GM12878 (cell line): Measurements from ENCODE around the gene LIMS2. TPM values are rescaled to one million over a fixed set of nuclear protein-coding genes. Genes with fewer than 3 reads are reported as not detected.

Source experiments
- ATAC-seq: fragments of 200-7000 bp; cut with Tn5 transposase; 3 replicates; pipeline ENCODE4 v1.9.1; 2020; ENCODE audit warnings: mild to moderate bottlenecking, moderate library complexity
- BruUV-seq: library from RNA; stranded (reverse); fragments of 400-500 nt; replicated peaks from 2 replicates; lab custom pipeline; 2021; lab: Mats Ljungman, UMichigan
- CTCF ChIA-PET: fragments of 300-600 bp; sonication (Branson Sonifier 250); formaldehyde crosslinking; extraction: SDS; loops from one replicate; lab custom pipeline; 2021; ENCODE audit warnings: inconsistent platforms; lab: Yijun Ruan, JAX
- POLR2A ChIA-PET: fragments of 350-600 bp; formaldehyde crosslinking; extraction: SDS; loops from one replicate; lab custom pipeline; 2021; ENCODE audit warnings: inconsistent platforms; lab: Charles Lee
- RAD21 ChIA-PET: fragments of 300-600 bp; sonication (Branson Sonifier 250); formaldehyde crosslinking; loops from one replicate; lab custom pipeline; 2023; ENCODE audit warnings: antibody characterized with exemption; ENCODE audit not compliant: unreplicated experiment; lab: Charles Lee
- SMC1A ChIA-PET: fragments of 300-600 bp; sonication (Branson Sonifier 250); formaldehyde crosslinking; loops from one replicate; lab custom pipeline; 2023; ENCODE audit not compliant: unreplicated experiment, uncharacterized antibody; lab: Charles Lee
- DNase-seq: peaks from one replicate; pipeline ENCODE4 v3.0.0-alpha.2; 2011; ENCODE audit warnings: low read depth, low spot score
- FAIRE-seq: peaks from 3 replicates; lab custom pipeline; 2011; peaks lifted over from hg19 to GRCh38; lab: Jason Lieb, UNC
- H2AFZ ChIP-seq: 2 replicates; pipeline ENCODE4 v1.6.0; 2011; ENCODE audit warnings: low read depth, low read length, control low read depth; ENCODE audit not compliant: control insufficient read depth
- H3K27ac ChIP-seq: 2 replicates; pipeline ENCODE4 v1.5.1; 2011; ENCODE audit warnings: control low read depth; ENCODE audit not compliant: control insufficient read depth, insufficient read depth
- H3K27me3 ChIP-seq, 2 experiments: replicated peaks in 1 of 2; 2 replicates each; pipeline versions ENCODE4 v1.6.0 to v1.6.1; 2011; ENCODE audit warnings: low read length in 1 of 2; ENCODE audit not compliant: control insufficient read depth in 2 of 2, insufficient read depth in 2 of 2
- H3K36me3 ChIP-seq, 2 experiments: 2 replicates each; pipeline ENCODE4 v1.5.1; 2011; ENCODE audit warnings: low read length in 1 of 2; ENCODE audit not compliant: control insufficient read depth in 2 of 2, insufficient read depth in 2 of 2
- H3K4me1 ChIP-seq: 2 replicates; pipeline ENCODE4 v1.6.1; 2011; ENCODE audit warnings: mild to moderate bottlenecking, low read length, moderate library complexity, mixed read lengths; ENCODE audit not compliant: control insufficient read depth, insufficient read depth
- H3K4me2 ChIP-seq: 2 replicates; pipeline ENCODE4 v1.6.0; 2011; ENCODE audit warnings: control low read depth; ENCODE audit not compliant: control insufficient read depth, insufficient read depth
- H3K4me3 ChIP-seq: fragments of 200-600 bp; sonication (generic); 2 replicates; pipeline ENCODE4 v1.5.1; 2016
- H3K79me2 ChIP-seq: 2 replicates; pipeline ENCODE4 v1.6.0; 2011; ENCODE audit warnings: low read length; ENCODE audit not compliant: control insufficient read depth, insufficient read depth
- H3K9ac ChIP-seq: 2 replicates; pipeline ENCODE4 v1.8.0; 2011; ENCODE audit warnings: low read length, control low read depth, mixed read lengths; ENCODE audit not compliant: control insufficient read depth, insufficient read depth
- H3K9me3 ChIP-seq: replicated peaks from 3 replicates; pipeline ENCODE4 v1.5.1; 2011; ENCODE audit warnings: mild to moderate bottlenecking, low read length; ENCODE audit not compliant: control insufficient read depth, insufficient read depth
- H4K20me1 ChIP-seq: 2 replicates; pipeline ENCODE4 v1.6.0; 2011; ENCODE audit not compliant: control insufficient read depth, insufficient read depth
- CHD4 ChIP-seq: fragments of 200-600 bp; sonication (generic); IDR thresholded peaks from 2 replicates; pipeline ENCODE4 v1.6.1; 2016; ENCODE audit warnings: mild to moderate bottlenecking
- EP300 ChIP-seq, 2 experiments: fragments of 150-350 bp in 1 of 2; IDR thresholded peaks; 2 replicates each; pipeline ENCODE4 v1.6.1; 2011 to 2012; ENCODE audit warnings: low read depth in 2 of 2, low read length in 2 of 2, borderline replicate concordance in 1 of 2, improper control_type of control experiment in 1 of 2, inconsistent platforms in 1 of 2; ENCODE audit not compliant: control insufficient read depth in 1 of 2
- FOXM1 ChIP-seq: IDR thresholded peaks from 2 replicates; pipeline ENCODE4 v1.6.1; 2012; ENCODE audit warnings: low read depth, mild to moderate bottlenecking, inconsistent platforms, low read length, moderate library complexity
- PBX3 ChIP-seq: IDR thresholded peaks from 2 replicates; pipeline ENCODE4 v1.6.1; 2011; ENCODE audit warnings: mild to moderate bottlenecking, low read depth, low read length, moderate library complexity; ENCODE audit not compliant: insufficient replicate concordance
- REST ChIP-seq: IDR thresholded peaks from 2 replicates; pipeline ENCODE4 v1.6.1; 2012; ENCODE audit warnings: mild to moderate bottlenecking, low read depth, low read length
- SREBF1 ChIP-seq: IDR thresholded peaks from 2 replicates; pipeline ENCODE4 v1.6.1; 2012; ENCODE audit warnings: mild to moderate bottlenecking, low read length
- STAT3 ChIP-seq: IDR thresholded peaks from 2 replicates; pipeline ENCODE4 v1.6.1; 2011; ENCODE audit warnings: low read depth, low read length, improper control_type of control experiment
- WGBS: methylation state at CpG from one replicate; pipeline ENCODE4 v1.1.6; 2016; ENCODE audit warnings: low lambda C conversion rate; ENCODE audit not compliant: insufficient replicate concordance, insufficient coverage; ENCODE audit errors: missing lambda C conversion rate; 5-methylcytosine and 5-hydroxymethylcytosine counted together
- in situ Hi-C: fragments of 300-500 bp; cut with MboI; formaldehyde crosslinking; loops from 9 replicates; pipeline ENCODE4 v1.14.3; 2018; ENCODE audit warnings: mixed read lengths
- intact Hi-C: fragments of 100-400 bp; cut with micrococcal nuclease; formaldehyde crosslinking; loops from one replicate; pipeline ENCODE4 v1.14.2; 2022; ENCODE audit not compliant: unreplicated experiment
- polyA plus RNA-seq, 11 experiments: library from polyadenylated mRNA; depleted of rRNA in 4 of 11; unstranded in 6 of 11; stranded (reverse) in 5 of 11; fragments of >200 nt; fragmentation: Nextera tagmentation in 4 of 11; fragmentation: Illumina TruSeq in 1 of 11; extraction: Ambion mirVana in 4 of 11; extraction: Trizol in 1 of 11; gene quantifications; 1 replicate in 1 of 11; 2 replicates in 10 of 11; pipeline versions ENCODE4 v1.2.1 to v1.2.3, GENCODE V29; 2011 to 2016; ENCODE audit warnings: inconsistent platforms in 2 of 11, missing spikeins in 2 of 11, low read depth in 1 of 11
- total RNA-seq, 4 experiments: library from RNA; depleted of rRNA in 3 of 4; stranded (reverse); fragments of >200 nt in 3 of 4; fragmentation: Illumina TruSeq in 1 of 4; extraction: Trizol in 1 of 4; gene quantifications; 2 replicates each; pipeline versions ENCODE4 v1.2.1 to v1.2.3, GENCODE V29; 2013 to 2021
- TF ChIP-seq, protein P1 (sequence below): fragments of 450-650 bp; IDR thresholded peaks from 2 replicates; pipeline ENCODE4 v1.6.1; 2017; ENCODE audit warnings: mild to moderate bottlenecking, moderate library complexity

LIMS2 gene
- total and polyA plus RNA-seq, 10 of the 15 experiments (the other 5 are each of a cell fraction or from before 2014, with no cell fraction given): 0.06 to 0.81 (median 0.16) TPM; not detected in 2

DNA sequence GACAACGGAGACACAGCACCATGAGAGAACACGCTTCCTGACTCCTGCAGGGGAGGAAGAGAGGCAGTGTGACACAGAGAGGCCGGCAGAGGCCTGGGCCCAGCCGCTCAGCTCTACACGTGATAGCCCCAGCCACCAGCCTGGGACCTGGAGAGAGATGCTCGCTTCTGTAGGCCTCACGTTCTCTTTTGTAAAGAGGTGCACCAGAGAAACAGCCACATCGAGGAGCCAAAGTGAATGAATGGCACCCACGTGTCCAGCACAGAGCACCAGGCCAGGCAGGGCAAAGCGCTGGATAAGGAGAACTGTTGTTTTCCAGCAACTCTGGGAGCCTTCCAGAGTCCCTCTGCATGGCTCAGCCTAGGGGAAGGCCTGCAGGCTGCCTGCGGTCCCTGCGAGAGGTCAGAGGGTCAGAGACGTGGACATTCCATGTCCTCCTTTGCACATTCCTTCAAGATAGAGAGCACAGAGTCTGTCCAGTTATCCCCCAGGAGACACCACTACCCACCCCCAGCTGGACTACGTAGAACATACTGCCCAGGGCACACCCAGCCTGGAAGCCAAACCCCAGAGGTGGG is 14.2 kb downstream of the LIMS2 start:
- intact Hi-C loops (no loop called here), in situ Hi-C loops (no loop called here)
- H3K27ac ChIP-seq: no peak overlapping the region
- H3K36me3 ChIP-seq: no peaks in the 10 kb centered on the region
- ChIA-PET RAD21 (no interaction called here), CTCF (no interaction called here), POLR2A (no interaction called here), SMC1A (no interaction called here)
- no TSS peak for BruUV-seq
- no peak for ATAC-seq
- no peak overlapping the region for H3K4me2 ChIP-seq
- 68% methylated on average over 14 of the region's 14 CpGs for WGBS
- H3K9ac ChIP-seq: no peak overlapping the region
- no peak for DNase-seq
- no peaks in the 10 kb centered on the region for H4K20me1 ChIP-seq
- no peaks in the 10 kb centered on the region for H3K79me2 ChIP-seq
- peaks cover 7 to 8% of the 10 kb centered on the region in 2 experiments for H3K27me3 ChIP-seq
- no peaks in the 10 kb centered on the region for H3K9me3 ChIP-seq
- no peak overlapping the region for H2AFZ ChIP-seq
- H3K4me1 ChIP-seq: no peaks in the 10 kb centered on the region
- no peak for TF ChIP-seq EP300 (IDR thresholded peaks at IDR 0.05; ENCODE audit: borderline replicate concordance in 1 of 2, control insufficient read depth in 1 of 2, low read depth in 2 of 2, low read length in 2 of 2)
- no peak for TF ChIP-seq SREBF1
- TF ChIP-seq, protein P1, sequence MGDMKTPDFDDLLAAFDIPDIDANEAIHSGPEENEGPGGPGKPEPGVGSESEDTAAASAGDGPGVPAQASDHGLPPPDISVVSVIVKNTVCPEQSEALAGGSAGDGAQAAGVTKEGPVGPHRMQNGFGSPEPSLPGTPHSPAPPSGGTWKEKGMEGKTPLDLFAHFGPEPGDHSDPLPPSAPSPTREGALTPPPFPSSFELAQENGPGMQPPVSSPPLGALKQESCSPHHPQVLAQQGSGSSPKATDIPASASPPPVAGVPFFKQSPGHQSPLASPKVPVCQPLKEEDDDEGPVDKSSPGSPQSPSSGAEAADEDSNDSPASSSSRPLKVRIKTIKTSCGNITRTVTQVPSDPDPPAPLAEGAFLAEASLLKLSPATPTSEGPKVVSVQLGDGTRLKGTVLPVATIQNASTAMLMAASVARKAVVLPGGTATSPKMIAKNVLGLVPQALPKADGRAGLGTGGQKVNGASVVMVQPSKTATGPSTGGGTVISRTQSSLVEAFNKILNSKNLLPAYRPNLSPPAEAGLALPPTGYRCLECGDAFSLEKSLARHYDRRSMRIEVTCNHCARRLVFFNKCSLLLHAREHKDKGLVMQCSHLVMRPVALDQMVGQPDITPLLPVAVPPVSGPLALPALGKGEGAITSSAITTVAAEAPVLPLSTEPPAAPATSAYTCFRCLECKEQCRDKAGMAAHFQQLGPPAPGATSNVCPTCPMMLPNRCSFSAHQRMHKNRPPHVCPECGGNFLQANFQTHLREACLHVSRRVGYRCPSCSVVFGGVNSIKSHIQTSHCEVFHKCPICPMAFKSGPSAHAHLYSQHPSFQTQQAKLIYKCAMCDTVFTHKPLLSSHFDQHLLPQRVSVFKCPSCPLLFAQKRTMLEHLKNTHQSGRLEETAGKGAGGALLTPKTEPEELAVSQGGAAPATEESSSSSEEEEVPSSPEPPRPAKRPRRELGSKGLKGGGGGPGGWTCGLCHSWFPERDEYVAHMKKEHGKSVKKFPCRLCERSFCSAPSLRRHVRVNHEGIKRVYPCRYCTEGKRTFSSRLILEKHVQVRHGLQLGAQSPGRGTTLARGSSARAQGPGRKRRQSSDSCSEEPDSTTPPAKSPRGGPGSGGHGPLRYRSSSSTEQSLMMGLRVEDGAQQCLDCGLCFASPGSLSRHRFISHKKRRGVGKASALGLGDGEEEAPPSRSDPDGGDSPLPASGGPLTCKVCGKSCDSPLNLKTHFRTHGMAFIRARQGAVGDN: no peak
- no peak for TF ChIP-seq FOXM1
- TF ChIP-seq STAT3: no peak
- TF ChIP-seq PBX3: no peak
- TF ChIP-seq CHD4: no peak
- TF ChIP-seq REST: no peak
- FAIRE-seq: no peak
- H3K4me3 ChIP-seq: no peak overlapping the region
